Erythroblast (primary cell): ENCODE measurements around the gene MAST4.

Experiments used
- GATA1 ChIP-seq: IDR thresholded peaks from 2 replicates; pipeline ENCODE4 v1.6.1; 2011; ENCODE audit warnings: low read depth, mild to moderate bottlenecking, control low read depth, low read length, moderate library complexity
- POLR2A ChIP-seq: IDR thresholded peaks from 2 replicates; pipeline ENCODE4 v1.6.1; 2011; ENCODE audit warnings: mild to moderate bottlenecking, low read length

GRCh38 chr5:67205981-67206380, 609.8 kb downstream of the MAST4 start:
- no peak for TF ChIP-seq POLR2A
- no peak for TF ChIP-seq GATA1
